PFSK-1 (cell line): Measurements from ENCODE around the gene RNPEPL1.

ENCODE experiments used
- FOXP2 ChIP-seq: optimal IDR thresholded peaks from 2 replicates; pipeline ENCODE3; 2011; ENCODE audit warnings: borderline replicate concordance, control low read depth, inconsistent platforms; ENCODE audit not compliant: insufficient read depth; ENCODE audit errors: extremely low read length, extremely low read depth
- POLR2AphosphoS5 ChIP-seq: IDR thresholded peaks from 2 replicates; pipeline ENCODE4 v1.6.1; 2012; ENCODE audit warnings: low read depth, mild to moderate bottlenecking, control low read depth, low read length, moderate library complexity
- SIN3A ChIP-seq: IDR thresholded peaks from 2 replicates; pipeline ENCODE4 v1.6.1; 2012; ENCODE audit warnings: mild to moderate bottlenecking, low read length, moderate library complexity, borderline replicate concordance; ENCODE audit not compliant: insufficient read depth
- TAF1 ChIP-seq: IDR thresholded peaks from 2 replicates; pipeline ENCODE4 v1.6.1; 2012; ENCODE audit warnings: low read length, control low read depth, borderline replicate concordance; ENCODE audit not compliant: insufficient read depth
- TF ChIP-seq, protein P1 (sequence below), 2 experiments: IDR thresholded peaks; 2 replicates each; pipeline versions ENCODE4 v1.6.1 to v1.8.0; 2011 to 2012; ENCODE audit warnings: low read depth in 2 of 2, low read length in 2 of 2, control low read depth in 1 of 2, inconsistent platforms in 1 of 2, mild to moderate bottlenecking in 1 of 2, moderate library complexity in 1 of 2; ENCODE audit not compliant: insufficient read depth in 1 of 2

Gene RNPEPL1

DNA sequence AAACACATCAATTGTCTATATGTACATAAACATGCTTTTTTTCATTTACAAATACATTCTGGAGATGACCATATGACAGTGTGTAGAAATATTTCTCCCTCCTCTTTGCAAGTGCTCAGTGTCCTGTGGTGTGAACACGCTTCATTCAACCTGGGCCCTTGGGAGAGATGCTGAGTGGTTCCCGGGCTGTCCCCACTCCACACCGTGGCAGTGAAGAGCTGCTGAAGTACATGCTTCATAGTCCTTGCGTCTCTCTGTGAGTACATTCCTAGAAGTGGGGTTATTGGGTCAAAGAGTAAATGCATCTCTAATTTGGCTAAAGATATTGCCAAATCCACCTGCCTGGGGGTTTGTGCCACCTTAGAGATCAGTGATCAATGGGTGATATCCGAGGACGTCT is 50.5 kb downstream of the RNPEPL1 start:
- TF ChIP-seq POLR2AphosphoS5 (no peak), FOXP2 (no peak), SIN3A (no peak), TAF1 (no peak)
- TF ChIP-seq, protein P1, sequence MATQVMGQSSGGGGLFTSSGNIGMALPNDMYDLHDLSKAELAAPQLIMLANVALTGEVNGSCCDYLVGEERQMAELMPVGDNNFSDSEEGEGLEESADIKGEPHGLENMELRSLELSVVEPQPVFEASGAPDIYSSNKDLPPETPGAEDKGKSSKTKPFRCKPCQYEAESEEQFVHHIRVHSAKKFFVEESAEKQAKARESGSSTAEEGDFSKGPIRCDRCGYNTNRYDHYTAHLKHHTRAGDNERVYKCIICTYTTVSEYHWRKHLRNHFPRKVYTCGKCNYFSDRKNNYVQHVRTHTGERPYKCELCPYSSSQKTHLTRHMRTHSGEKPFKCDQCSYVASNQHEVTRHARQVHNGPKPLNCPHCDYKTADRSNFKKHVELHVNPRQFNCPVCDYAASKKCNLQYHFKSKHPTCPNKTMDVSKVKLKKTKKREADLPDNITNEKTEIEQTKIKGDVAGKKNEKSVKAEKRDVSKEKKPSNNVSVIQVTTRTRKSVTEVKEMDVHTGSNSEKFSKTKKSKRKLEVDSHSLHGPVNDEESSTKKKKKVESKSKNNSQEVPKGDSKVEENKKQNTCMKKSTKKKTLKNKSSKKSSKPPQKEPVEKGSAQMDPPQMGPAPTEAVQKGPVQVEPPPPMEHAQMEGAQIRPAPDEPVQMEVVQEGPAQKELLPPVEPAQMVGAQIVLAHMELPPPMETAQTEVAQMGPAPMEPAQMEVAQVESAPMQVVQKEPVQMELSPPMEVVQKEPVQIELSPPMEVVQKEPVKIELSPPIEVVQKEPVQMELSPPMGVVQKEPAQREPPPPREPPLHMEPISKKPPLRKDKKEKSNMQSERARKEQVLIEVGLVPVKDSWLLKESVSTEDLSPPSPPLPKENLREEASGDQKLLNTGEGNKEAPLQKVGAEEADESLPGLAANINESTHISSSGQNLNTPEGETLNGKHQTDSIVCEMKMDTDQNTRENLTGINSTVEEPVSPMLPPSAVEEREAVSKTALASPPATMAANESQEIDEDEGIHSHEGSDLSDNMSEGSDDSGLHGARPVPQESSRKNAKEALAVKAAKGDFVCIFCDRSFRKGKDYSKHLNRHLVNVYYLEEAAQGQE (IDR thresholded peaks at IDR 0.05; ENCODE audit: insufficient read depth in 1 of 2, low read depth in 2 of 2, low read length in 2 of 2): no peak

DNA sequence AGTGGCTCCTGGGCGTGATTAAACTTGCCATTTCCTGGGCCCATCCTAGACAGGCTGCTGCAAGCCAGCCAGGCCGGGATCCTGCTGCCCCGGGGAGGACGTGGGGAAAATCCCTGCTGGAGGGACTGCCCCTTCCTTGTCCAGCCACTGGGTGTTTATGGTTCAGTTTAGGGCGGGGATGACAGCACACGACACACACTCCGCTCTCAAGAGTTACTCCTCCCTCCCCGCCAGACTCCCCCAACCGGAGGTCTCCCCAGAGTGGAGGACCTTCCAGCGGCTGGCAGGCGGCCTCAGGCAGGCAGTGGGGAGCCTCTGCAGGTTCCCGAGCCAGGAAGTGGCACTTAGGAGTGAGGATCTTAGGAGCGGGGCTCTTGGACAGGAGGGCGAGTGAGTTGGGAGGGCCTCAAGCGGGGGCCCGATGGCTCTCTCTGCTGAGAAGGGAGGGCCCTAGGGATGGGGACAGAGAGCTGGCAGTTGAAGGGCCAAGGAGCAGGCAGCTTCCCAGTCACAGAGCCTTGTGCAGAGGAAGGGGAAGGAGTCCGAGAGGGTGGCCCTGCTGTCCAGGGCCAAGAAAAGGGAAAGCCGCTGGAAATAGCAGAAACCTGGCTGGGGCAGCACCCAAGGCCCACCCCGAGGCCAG is 51.3 kb downstream of the RNPEPL1 start:
- TF ChIP-seq, protein P1 (IDR thresholded peaks at IDR 0.05; ENCODE audit: insufficient read depth in 1 of 2, low read depth in 2 of 2, low read length in 2 of 2): no peak
- TF ChIP-seq FOXP2: no peak
- TF ChIP-seq SIN3A: no peak
- TF ChIP-seq POLR2AphosphoS5: no peak
- no peak for TF ChIP-seq TAF1

DNA sequence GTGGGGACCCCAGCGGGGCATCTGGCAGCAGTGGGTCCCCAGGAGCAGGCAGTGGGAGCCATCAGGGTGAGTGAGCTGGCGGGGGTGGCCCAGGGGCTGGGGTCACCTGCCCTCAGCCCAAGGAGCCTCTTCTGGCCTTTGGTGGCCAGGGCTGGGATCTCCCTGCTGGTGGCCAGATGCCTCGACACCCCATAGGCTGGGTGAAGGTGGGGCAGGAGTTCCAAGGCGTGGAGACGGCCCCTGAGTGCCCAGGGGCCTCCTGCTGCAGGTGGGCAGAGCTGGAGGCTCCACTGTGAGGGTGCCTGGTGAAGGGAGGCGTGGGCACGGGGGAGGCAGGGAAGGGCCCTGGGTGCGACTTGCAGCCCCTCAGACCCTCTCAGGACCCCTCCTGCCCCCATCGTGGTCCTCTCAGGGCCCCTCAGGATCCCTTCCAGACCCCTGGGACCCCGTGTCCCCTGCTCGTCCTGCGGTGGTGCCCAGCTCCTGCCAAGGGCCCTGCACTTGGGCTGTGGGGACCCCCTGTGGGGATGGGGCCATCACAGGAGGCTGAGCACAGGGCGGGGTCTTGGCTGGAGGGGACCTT is 52.0 kb downstream of the RNPEPL1 start:
- TF ChIP-seq POLR2AphosphoS5: no peak
- no peak for TF ChIP-seq SIN3A
- TF ChIP-seq TAF1: no peak
- TF ChIP-seq FOXP2: no peak
- TF ChIP-seq, protein P1 (IDR thresholded peaks at IDR 0.05; ENCODE audit: insufficient read depth in 1 of 2, low read depth in 2 of 2, low read length in 2 of 2): no peak

DNA sequence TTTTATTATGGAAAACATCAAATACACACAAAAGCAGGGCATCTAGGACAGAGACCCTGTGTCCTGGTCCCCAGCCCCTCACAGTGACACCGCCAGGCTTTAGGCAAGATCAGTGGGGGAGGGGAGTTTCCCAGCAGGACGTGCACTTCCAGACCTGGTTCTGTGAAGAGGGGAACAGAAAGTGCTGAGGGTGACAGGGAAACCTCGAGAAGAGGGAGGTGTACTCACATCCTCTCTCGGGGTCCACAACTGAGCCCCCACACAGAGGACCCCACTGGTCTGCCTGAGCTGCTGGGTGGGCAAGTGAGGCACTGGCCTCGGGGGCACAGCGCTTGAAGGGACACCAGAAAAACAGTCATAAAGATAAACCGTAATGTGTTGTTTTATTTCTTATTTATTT is 52.6 kb downstream of the RNPEPL1 start:
- TF ChIP-seq POLR2AphosphoS5: no peak
- no peak for TF ChIP-seq SIN3A

DNA sequence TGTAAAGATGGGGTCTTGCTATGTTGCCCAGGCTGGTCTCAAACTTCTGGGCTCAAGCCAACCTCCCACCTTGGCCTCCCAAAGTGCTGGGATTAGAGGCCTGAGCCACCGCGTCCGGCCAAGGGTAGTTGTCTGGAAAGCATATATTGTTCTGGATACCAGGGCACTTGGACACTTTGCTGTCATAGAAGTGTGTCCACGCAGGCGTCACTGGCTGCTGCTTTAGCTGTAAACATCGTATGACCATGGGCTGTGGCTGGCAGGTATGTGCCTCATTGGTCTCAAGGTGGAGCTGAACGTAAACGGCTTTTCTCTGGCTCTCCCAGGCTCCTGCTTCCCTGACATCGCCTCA is 53.8 kb downstream of the RNPEPL1 start:
- no peak for TF ChIP-seq POLR2AphosphoS5
- TF ChIP-seq, protein P1 (IDR thresholded peaks at IDR 0.05; ENCODE audit: insufficient read depth in 1 of 2, low read depth in 2 of 2, low read length in 2 of 2): no peak
- no peak for TF ChIP-seq SIN3A
